Measurements from ENCODE around the gene TRIM67.

Gene TRIM67

DNA sequence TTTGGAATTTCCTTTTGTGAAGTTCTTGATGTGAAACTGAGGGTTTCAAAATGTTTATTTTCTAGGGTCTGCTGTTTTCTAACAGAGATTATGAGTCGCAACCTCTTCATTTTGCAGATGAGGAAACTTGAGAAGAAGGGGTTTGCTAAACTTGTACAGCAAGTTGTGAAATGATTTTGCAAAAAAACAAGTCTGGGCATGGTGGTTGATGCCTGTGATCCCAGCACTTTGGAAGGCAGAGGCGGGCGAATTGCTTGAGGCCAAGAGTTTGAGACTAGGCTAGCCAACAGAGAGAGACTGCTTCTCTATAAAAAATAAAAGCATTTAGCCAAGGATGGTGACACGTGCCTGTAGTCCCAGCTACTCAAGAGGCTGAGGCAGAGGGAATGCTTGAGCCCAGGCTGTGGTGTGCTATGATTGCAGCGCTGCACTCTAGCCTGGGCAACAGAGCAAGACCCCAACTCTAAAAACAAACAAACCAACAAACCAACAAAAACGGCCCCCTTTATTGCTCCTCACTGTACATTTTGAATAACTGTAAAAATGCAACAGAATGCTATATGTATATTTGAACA is 9.9 kb downstream of the TRIM67 start:
- Histone ChIP-seq H3K27me3 (ENCODE audit: insufficient read depth, low read depth) (no peaks in the 10 kb centered on the region), H3K9ac (no peak overlapping the region), H3K27ac (no peak overlapping the region), H3K36me3 (ENCODE audit: insufficient read depth) (no peaks in the 10 kb centered on the region), H3K4me3 (IDR thresholded peaks at IDR 0.05; ENCODE audit: insufficient read depth, low read depth, low read length) (no peak overlapping the region), H3K4me1 (ENCODE audit: low read depth, poor library complexity, severe bottlenecking) (no peaks in the 10 kb centered on the region), H4K20me1 (ENCODE audit: insufficient read depth) (no peaks in the 10 kb centered on the region), H3K4me2 (no peak overlapping the region), H3K79me2 (ENCODE audit: insufficient read depth, low read depth) (no peaks in the 10 kb centered on the region), H2AFZ (ENCODE audit: low read depth) (no peak overlapping the region)
- TF ChIP-seq, protein P1, sequence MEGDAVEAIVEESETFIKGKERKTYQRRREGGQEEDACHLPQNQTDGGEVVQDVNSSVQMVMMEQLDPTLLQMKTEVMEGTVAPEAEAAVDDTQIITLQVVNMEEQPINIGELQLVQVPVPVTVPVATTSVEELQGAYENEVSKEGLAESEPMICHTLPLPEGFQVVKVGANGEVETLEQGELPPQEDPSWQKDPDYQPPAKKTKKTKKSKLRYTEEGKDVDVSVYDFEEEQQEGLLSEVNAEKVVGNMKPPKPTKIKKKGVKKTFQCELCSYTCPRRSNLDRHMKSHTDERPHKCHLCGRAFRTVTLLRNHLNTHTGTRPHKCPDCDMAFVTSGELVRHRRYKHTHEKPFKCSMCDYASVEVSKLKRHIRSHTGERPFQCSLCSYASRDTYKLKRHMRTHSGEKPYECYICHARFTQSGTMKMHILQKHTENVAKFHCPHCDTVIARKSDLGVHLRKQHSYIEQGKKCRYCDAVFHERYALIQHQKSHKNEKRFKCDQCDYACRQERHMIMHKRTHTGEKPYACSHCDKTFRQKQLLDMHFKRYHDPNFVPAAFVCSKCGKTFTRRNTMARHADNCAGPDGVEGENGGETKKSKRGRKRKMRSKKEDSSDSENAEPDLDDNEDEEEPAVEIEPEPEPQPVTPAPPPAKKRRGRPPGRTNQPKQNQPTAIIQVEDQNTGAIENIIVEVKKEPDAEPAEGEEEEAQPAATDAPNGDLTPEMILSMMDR (conservative IDR thresholded peaks at IDR 0.05; ENCODE audit: low read depth, low read length), result no peak

DNA sequence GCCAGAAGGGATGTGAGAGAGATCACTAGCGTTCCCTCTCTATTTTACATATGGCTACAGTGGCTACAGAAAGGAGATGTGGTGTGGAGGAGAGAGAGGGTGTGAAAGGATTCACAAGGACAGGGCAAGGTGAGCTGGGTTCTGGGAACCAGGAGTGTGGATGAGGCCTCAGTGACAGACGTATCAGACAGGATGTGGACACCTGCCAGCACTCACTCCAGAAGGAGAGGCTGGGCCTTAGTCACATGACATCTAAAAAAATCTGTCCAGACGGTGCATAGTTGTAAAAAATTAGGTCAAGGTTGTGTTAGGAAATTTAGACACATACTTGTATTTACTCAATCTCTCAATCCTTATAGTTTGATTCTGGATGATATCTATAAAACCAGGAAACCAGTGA is 10.6 kb downstream of the TRIM67 start:
- H3K27ac ChIP-seq, result no peak overlapping the region
- H3K79me2 ChIP-seq (ENCODE audit: insufficient read depth, low read depth), result no peaks in the 10 kb centered on the region
- H3K27me3 ChIP-seq (ENCODE audit: insufficient read depth, low read depth), result no peaks in the 10 kb centered on the region
- no peaks in the 10 kb centered on the region for H3K4me1 ChIP-seq (ENCODE audit: low read depth, poor library complexity, severe bottlenecking)
- no peaks in the 10 kb centered on the region for H3K36me3 ChIP-seq (ENCODE audit: insufficient read depth)
- H4K20me1 ChIP-seq (ENCODE audit: insufficient read depth), result no peaks in the 10 kb centered on the region
- H2AFZ ChIP-seq (ENCODE audit: low read depth), result no peak overlapping the region
- no peak overlapping the region for H3K4me2 ChIP-seq
- H3K9ac ChIP-seq, result no peak overlapping the region
- H3K4me3 ChIP-seq (IDR thresholded peaks at IDR 0.05; ENCODE audit: insufficient read depth, low read depth, low read length), result no peak overlapping the region
- TF ChIP-seq, protein P1 (conservative IDR thresholded peaks at IDR 0.05; ENCODE audit: low read depth, low read length), result no peak

DNA sequence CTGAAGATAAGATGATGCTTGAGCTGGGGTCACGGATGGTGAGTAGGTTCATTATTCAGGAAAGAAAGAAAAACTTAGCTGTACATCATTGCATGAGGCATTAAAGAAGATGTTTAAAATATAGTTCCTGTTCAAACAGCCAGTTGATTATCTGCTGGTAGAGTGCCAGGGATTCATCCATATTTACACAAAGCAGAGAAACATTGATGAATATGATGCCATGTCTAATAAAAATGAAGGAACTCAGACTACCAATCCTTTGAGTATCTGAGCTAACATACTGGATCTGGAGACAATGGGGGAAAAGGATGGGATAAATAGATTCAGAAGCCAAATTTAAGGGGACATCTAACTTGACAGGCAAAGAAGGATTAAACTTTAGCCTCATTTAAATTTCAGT is 14.6 kb downstream of the TRIM67 start:
- H3K4me2 ChIP-seq, result no peak overlapping the region
- no peak overlapping the region for H3K27ac ChIP-seq
- H3K27me3 ChIP-seq (ENCODE audit: insufficient read depth, low read depth), result no peaks in the 10 kb centered on the region
- H3K79me2 ChIP-seq (ENCODE audit: insufficient read depth, low read depth), result no peaks in the 10 kb centered on the region
- no peaks in the 10 kb centered on the region for H3K36me3 ChIP-seq (ENCODE audit: insufficient read depth)
- no peak overlapping the region for H3K9ac ChIP-seq
- TF ChIP-seq, protein P1 (conservative IDR thresholded peaks at IDR 0.05; ENCODE audit: low read depth, low read length), result no peak
- H3K4me3 ChIP-seq (IDR thresholded peaks at IDR 0.05; ENCODE audit: insufficient read depth, low read depth, low read length), result no peak overlapping the region
- H4K20me1 ChIP-seq (ENCODE audit: insufficient read depth), result no peaks in the 10 kb centered on the region
- H3K4me1 ChIP-seq (ENCODE audit: low read depth, poor library complexity, severe bottlenecking), result no peaks in the 10 kb centered on the region
- no peak overlapping the region for H2AFZ ChIP-seq (ENCODE audit: low read depth)

DNA sequence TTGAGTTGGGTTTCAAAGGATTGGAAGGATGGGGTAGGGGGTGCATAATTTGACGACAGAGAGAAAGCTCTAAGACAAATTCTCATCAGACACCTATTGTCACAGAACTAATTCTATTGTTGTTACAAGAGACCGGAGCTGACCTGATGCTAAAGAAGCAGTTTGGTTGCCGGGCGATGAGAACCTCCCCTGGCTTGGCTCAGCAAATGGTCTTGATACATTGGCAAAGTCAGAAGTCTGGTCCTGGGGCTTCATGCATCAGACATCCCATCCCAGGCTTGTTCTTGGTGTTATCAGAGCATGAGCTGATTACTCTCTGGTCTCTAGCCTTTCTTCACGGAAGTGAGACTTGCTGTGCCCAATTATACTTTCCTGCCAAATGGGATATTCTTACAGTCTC is 15.4 kb downstream of the TRIM67 start:
- Histone ChIP-seq H3K79me2 (ENCODE audit: insufficient read depth, low read depth) (no peaks in the 10 kb centered on the region), H3K27ac (no peak overlapping the region), H4K20me1 (ENCODE audit: insufficient read depth) (no peaks in the 10 kb centered on the region), H3K36me3 (ENCODE audit: insufficient read depth) (no peaks in the 10 kb centered on the region), H3K4me2 (no peak overlapping the region), H3K4me3 (IDR thresholded peaks at IDR 0.05; ENCODE audit: insufficient read depth, low read depth, low read length) (no peak overlapping the region), H3K4me1 (ENCODE audit: low read depth, poor library complexity, severe bottlenecking) (no peaks in the 10 kb centered on the region), H2AFZ (ENCODE audit: low read depth) (no peak overlapping the region), H3K9ac (no peak overlapping the region), H3K27me3 (ENCODE audit: insufficient read depth, low read depth) (no peaks in the 10 kb centered on the region)
- TF ChIP-seq, protein P1 (conservative IDR thresholded peaks at IDR 0.05; ENCODE audit: low read depth, low read length), result no peak
